HepG2 (cell line): Measurements from ENCODE around the gene IQCE. TPM values are rescaled to one million over a fixed set of nuclear protein-coding genes. Genes with fewer than 3 reads are reported as not detected.

Experiments used
- ATAC-seq: fragments of 200-7000 bp; cut with Tn5 transposase; 3 replicates; pipeline ENCODE4 v1.9.1; 2020; ENCODE audit warnings: mild to moderate bottlenecking, moderate library complexity
- BruUV-seq: library from RNA; stranded (reverse); fragments of 400-500 nt; replicated peaks from 2 replicates; lab custom pipeline; 2021; lab: Mats Ljungman, UMichigan
- CTCF ChIA-PET: fragments of 300-600 bp; formaldehyde crosslinking; extraction: SDS; loops from one replicate; lab custom pipeline; 2021; ENCODE audit warnings: low total read pairs, inconsistent platforms, low intra/inter-chr PET ratio; lab: Yijun Ruan, JAX
- POLR2A ChIA-PET: fragments of 350-600 bp; sonication (Branson Sonifier 250); formaldehyde crosslinking; loops from one replicate; lab custom pipeline; 2020; ENCODE audit warnings: antibody characterized with exemption, inconsistent platforms; lab: Yijun Ruan, JAX
- DNase-seq: peaks from one replicate; pipeline ENCODE4 v3.0.0-alpha.2; 2015; ENCODE audit warnings: low spot score
- FAIRE-seq: peaks from 3 replicates; lab custom pipeline; 2011; peaks lifted over from hg19 to GRCh38; lab: Jason Lieb, UNC
- H2AFZ ChIP-seq: one replicate; pipeline ENCODE4 v1.6.1; 2011; ENCODE audit warnings: low read length, inconsistent platforms
- H3K27ac ChIP-seq: fragments of 300-600 bp; 3 replicates; pipeline ENCODE4 v1.8.0; 2011; ENCODE audit warnings: mixed run types, mild to moderate bottlenecking, mixed read lengths, low read length, inconsistent platforms; ENCODE audit not compliant: insufficient read depth; ENCODE audit errors: extremely low read length
- H3K27me3 ChIP-seq, 2 experiments: fragments of 200-600 bp in 1 of 2; 2 replicates in 1 of 2; 3 replicates in 1 of 2; pipeline versions ENCODE4 v1.6.0 to v1.8.0; 2011; ENCODE audit warnings: low read length in 2 of 2, mild to moderate bottlenecking in 2 of 2, moderate library complexity in 2 of 2, inconsistent platforms in 1 of 2; ENCODE audit not compliant: insufficient read depth in 2 of 2, control insufficient read depth in 1 of 2
- H3K36me3 ChIP-seq, 2 experiments: fragments of 200-600 bp in 1 of 2; replicated peaks in 1 of 2; 2 replicates in 1 of 2; 3 replicates in 1 of 2; pipeline versions ENCODE4 v1.5.1 to v1.8.0; 2011; ENCODE audit warnings: low read length in 2 of 2, inconsistent platforms in 1 of 2; ENCODE audit not compliant: insufficient read depth in 2 of 2, control insufficient read depth in 1 of 2
- H3K4me1 ChIP-seq: 2 replicates; pipeline ENCODE4 v1.5.1; 2012; ENCODE audit warnings: low read length, inconsistent platforms; ENCODE audit not compliant: insufficient read depth
- H3K4me2 ChIP-seq: 2 replicates; pipeline ENCODE4 v1.6.0; 2011; ENCODE audit warnings: low read depth, low read length, inconsistent platforms
- H3K4me3 ChIP-seq, 3 experiments: fragments of 200-600 bp in 1 of 3; sonication (generic), shearing (Covaris generic) in 1 of 3; replicated peaks in 1 of 3; 2 replicates each; pipeline ENCODE4 v1.5.1; 2011 to 2016; ENCODE audit warnings: low read length in 3 of 3, inconsistent platforms in 2 of 3, low read depth in 2 of 3, mild to moderate bottlenecking in 2 of 3, control low read depth in 1 of 3, mixed read lengths in 1 of 3; ENCODE audit not compliant: insufficient read depth in 1 of 3
- H3K79me2 ChIP-seq: one replicate; pipeline ENCODE4 v1.6.1; 2011; ENCODE audit warnings: low read length, inconsistent platforms; ENCODE audit not compliant: insufficient read depth
- H3K9ac ChIP-seq: 2 replicates; pipeline ENCODE4 v1.6.0; 2011; ENCODE audit warnings: mild to moderate bottlenecking, low read depth, low read length, inconsistent platforms; ENCODE audit not compliant: insufficient read depth
- H3K9me3 ChIP-seq: 2 replicates; pipeline ENCODE4 v1.5.1; 2012; ENCODE audit warnings: mild to moderate bottlenecking, low read length
- H4K20me1 ChIP-seq: 2 replicates; pipeline ENCODE4 v1.6.0; 2011; ENCODE audit warnings: inconsistent platforms, mild to moderate bottlenecking, low read length, moderate library complexity; ENCODE audit not compliant: insufficient read depth
- ASH2L ChIP-seq: fragments of 300-600, 200-600 bp; sonication (generic); IDR thresholded peaks from 2 replicates; pipeline ENCODE4 v1.7.0; 2017; ENCODE audit warnings: low read depth, mild to moderate bottlenecking, moderate library complexity, mixed read lengths, low read length; ENCODE audit not compliant: insufficient read length
- SCMH1 ChIP-seq: sonication (generic); formaldehyde crosslinking; IDR thresholded peaks from 2 replicates; pipeline ENCODE4 v1.9.0; 2021; ENCODE audit warnings: missing genetic modification reagents, mild to moderate bottlenecking, borderline replicate concordance
- ZBTB33 ChIP-seq: sonication (generic); formaldehyde crosslinking; IDR thresholded peaks from 2 replicates; pipeline ENCODE4 v1.4.0; 2020; ENCODE audit warnings: missing genetic modification reagents
- ZKSCAN1 ChIP-seq: fragments of 150-350 bp; IDR thresholded peaks from 2 replicates; pipeline ENCODE4 v1.6.1; 2014; ENCODE audit warnings: low read length
- ZNF362 ChIP-seq: sonication (generic); formaldehyde crosslinking; IDR thresholded peaks from 2 replicates; pipeline ENCODE4 v1.4.0; 2020; ENCODE audit warnings: missing genetic modification reagents, mild to moderate bottlenecking, borderline replicate concordance
- WGBS: methylation state at CpG from one replicate; pipeline ENCODE4 v1.1.6; 2017; ENCODE audit warnings: low lambda C conversion rate; 5-methylcytosine and 5-hydroxymethylcytosine counted together
- in situ Hi-C: cut with HindIII; loops from 2 replicates; pipeline ENCODE4 v1.10.0; 2017; ENCODE audit warnings: low pct_unique_long_range_greater_than_20kb; ENCODE audit not compliant: extremely low pct_ligation_motif_present
- intact Hi-C: fragments of 100-400 bp; cut with micrococcal nuclease; formaldehyde crosslinking; loops from one replicate; pipeline ENCODE4 v1.10.0; 2022; ENCODE audit not compliant: unreplicated experiment
- polyA plus RNA-seq, 8 experiments: library from polyadenylated mRNA; depleted of rRNA in 3 of 8; stranded (reverse) in 7 of 8; unstranded in 1 of 8; fragments of >200 nt; fragmentation: Illumina TruSeq in 4 of 8; extraction: Trizol in 4 of 8; gene quantifications; 2 replicates each; pipeline versions ENCODE4 v1.2.1 to v1.2.3, GENCODE V29; 2011 to 2016; ENCODE audit warnings: low read depth in 4 of 8, missing spikeins in 1 of 8, mixed read lengths in 1 of 8; ENCODE audit not compliant: insufficient read depth in 1 of 8
- total RNA-seq, 5 experiments: library from RNA; depleted of rRNA; stranded (reverse); fragments of >200 nt; fragmentation: Illumina TruSeq; extraction: Trizol; gene quantifications; 2 replicates each; pipeline ENCODE4 v1.2.3, GENCODE V29; 2016; ENCODE audit warnings: low read depth in 1 of 5

Gene IQCE
- total and polyA plus RNA-seq, 2 of the 13 experiments (the other 11 are each of a cell fraction or from before 2014, with no cell fraction given): 1.5 to 2.5 TPM

GRCh38 chr7:2610898-2611297 is 52.1 kb downstream of the IQCE start (continued):
- TF ChIP-seq ZNF362 (no peak), ZKSCAN1 (no peak), SCMH1 (CRISPR knock-in tag) (no peak)

- intact Hi-C loops: no loop called here
- POLR2A ChIA-PET: interaction anchor here (1.7 to 3.7 kb wide), 2 partner anchors 11 to 20 kb away, joined by 5 to 29 read pairs; partner anchors contain the start of gene TTYH3
- Histone ChIP-seq H2AFZ (no peak overlapping the region), H3K9me3 (no peaks in the 10 kb centered on the region), H4K20me1 (no peaks in the 10 kb centered on the region), H3K27me3 (peaks cover 0 to 6% of the 10 kb centered on the region in 2 experiments; a peak in 1 of 5 replicates), H3K4me2 (no peak overlapping the region), H3K36me3 (no peaks in the 10 kb centered on the region), H3K4me1 (peaks cover 66% of the 10 kb centered on the region), H3K4me3 (no peak overlapping the region), H3K79me2 (no peaks in the 10 kb centered on the region), H3K9ac (no peak overlapping the region), H3K27ac (no peak overlapping the region)
- ATAC-seq: no peak; the same call in 2 of the 3 replicates
- in situ Hi-C loops: no loop called here
- 50% methylated on average over 5 of the region's 11 CpGs for WGBS
- FAIRE-seq: no peak
- CTCF ChIA-PET: no interaction called here
- no peak for DNase-seq
- BruUV-seq: no TSS peak
- TF ChIP-seq ASH2L (no peak), ZBTB33 (CRISPR knock-in tag) (peak; percentile 94)
Measured at GRCh38 chr7:2611401-2611800, 52.6 kb downstream of the IQCE start.
